ENCODE measurements around the gene NANP.

DNA sequence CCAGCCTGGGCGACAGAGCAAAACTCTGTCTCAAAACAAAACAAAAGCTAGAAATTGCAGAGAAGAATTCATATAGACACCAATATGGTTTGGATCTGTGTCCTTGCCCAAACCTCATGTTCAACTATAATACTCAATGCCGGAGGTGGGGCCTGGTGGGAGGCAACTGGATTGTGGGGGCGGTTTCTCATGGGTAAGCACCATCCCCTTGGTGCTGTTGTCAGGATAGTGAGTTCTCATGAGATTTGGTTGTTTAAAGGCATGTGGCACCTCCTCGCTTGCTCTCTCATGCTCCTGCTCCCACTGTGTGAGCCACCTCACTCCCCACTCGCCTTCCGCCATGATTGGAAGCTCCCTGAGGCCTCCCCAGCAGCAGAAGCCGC, 53.7 kb downstream of the NANP start:
- TF ChIP-seq, protein P1, sequence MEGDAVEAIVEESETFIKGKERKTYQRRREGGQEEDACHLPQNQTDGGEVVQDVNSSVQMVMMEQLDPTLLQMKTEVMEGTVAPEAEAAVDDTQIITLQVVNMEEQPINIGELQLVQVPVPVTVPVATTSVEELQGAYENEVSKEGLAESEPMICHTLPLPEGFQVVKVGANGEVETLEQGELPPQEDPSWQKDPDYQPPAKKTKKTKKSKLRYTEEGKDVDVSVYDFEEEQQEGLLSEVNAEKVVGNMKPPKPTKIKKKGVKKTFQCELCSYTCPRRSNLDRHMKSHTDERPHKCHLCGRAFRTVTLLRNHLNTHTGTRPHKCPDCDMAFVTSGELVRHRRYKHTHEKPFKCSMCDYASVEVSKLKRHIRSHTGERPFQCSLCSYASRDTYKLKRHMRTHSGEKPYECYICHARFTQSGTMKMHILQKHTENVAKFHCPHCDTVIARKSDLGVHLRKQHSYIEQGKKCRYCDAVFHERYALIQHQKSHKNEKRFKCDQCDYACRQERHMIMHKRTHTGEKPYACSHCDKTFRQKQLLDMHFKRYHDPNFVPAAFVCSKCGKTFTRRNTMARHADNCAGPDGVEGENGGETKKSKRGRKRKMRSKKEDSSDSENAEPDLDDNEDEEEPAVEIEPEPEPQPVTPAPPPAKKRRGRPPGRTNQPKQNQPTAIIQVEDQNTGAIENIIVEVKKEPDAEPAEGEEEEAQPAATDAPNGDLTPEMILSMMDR (IDR thresholded peaks at IDR 0.05) = no peak
- TF ChIP-seq TCF7L2 (IDR thresholded peaks at IDR 0.05; ENCODE audit: low read depth, low read length) (no peak), POLR2AphosphoS5 (IDR thresholded peaks at IDR 0.05; ENCODE audit: low read depth, low read length) (no peak), SIN3A (IDR thresholded peaks at IDR 0.05; ENCODE audit: borderline replicate concordance, insufficient read depth, low read depth, low read length) (no peak)
- TF ChIP-seq, protein P2, sequence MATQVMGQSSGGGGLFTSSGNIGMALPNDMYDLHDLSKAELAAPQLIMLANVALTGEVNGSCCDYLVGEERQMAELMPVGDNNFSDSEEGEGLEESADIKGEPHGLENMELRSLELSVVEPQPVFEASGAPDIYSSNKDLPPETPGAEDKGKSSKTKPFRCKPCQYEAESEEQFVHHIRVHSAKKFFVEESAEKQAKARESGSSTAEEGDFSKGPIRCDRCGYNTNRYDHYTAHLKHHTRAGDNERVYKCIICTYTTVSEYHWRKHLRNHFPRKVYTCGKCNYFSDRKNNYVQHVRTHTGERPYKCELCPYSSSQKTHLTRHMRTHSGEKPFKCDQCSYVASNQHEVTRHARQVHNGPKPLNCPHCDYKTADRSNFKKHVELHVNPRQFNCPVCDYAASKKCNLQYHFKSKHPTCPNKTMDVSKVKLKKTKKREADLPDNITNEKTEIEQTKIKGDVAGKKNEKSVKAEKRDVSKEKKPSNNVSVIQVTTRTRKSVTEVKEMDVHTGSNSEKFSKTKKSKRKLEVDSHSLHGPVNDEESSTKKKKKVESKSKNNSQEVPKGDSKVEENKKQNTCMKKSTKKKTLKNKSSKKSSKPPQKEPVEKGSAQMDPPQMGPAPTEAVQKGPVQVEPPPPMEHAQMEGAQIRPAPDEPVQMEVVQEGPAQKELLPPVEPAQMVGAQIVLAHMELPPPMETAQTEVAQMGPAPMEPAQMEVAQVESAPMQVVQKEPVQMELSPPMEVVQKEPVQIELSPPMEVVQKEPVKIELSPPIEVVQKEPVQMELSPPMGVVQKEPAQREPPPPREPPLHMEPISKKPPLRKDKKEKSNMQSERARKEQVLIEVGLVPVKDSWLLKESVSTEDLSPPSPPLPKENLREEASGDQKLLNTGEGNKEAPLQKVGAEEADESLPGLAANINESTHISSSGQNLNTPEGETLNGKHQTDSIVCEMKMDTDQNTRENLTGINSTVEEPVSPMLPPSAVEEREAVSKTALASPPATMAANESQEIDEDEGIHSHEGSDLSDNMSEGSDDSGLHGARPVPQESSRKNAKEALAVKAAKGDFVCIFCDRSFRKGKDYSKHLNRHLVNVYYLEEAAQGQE (IDR thresholded peaks at IDR 0.05; ENCODE audit: insufficient read depth in 1 of 2, low read depth in 2 of 2, low read length in 1 of 2) = no peak

Measured in Panc1 (cell line).